PC-9 (cell line): ENCODE results near the gene HES4. TPM values are rescaled to one million over a fixed set of nuclear protein-coding genes. Genes with fewer than 3 reads are reported as not detected.

Experiments used
- BruUV-seq: library from RNA; stranded (reverse); fragments of 400-500 nt; replicated peaks from 2 replicates; lab custom pipeline; 2021; lab: Mats Ljungman, UMichigan
- CTCF ChIA-PET: fragments of 300-600 bp; sonication (Branson Sonifier 250); formaldehyde crosslinking; loops from one replicate; lab custom pipeline; 2022; ENCODE audit warnings: antibody characterized with exemption; lab: Charles Lee
- POLR2A ChIA-PET: fragments of 300-600 bp; sonication (Branson Sonifier 250); formaldehyde crosslinking; loops from one replicate; lab custom pipeline; 2022; ENCODE audit warnings: antibody characterized with exemption; ENCODE audit not compliant: unreplicated experiment; lab: Charles Lee
- DNase-seq, 2 experiments: peaks; one replicate each; pipeline versions ENCODE4 v3.0.0 to v3.0.0-alpha.2; 2015 to 2022; ENCODE audit warnings: mixed read lengths in 1 of 2
- H2AFZ ChIP-seq: fragments of 200-600 bp; sonication (generic); 2 replicates; pipeline ENCODE4 v1.8.1; 2017; ENCODE audit warnings: antibody characterized with exemption
- H3F3A ChIP-seq: fragments of 200-600 bp; sonication (generic); 2 replicates; pipeline ENCODE4 v1.8.1; 2017; ENCODE audit warnings: antibody characterized with exemption, mild to moderate bottlenecking, low read depth; ENCODE audit not compliant: insufficient read depth
- H3K27ac ChIP-seq: fragments of 200-600 bp; sonication (generic); 2 replicates; pipeline ENCODE4 v1.6.1; 2016; ENCODE audit warnings: mixed run types
- H3K27me3 ChIP-seq: fragments of 200-600 bp; sonication (generic); 2 replicates; pipeline ENCODE4 v1.6.1; 2016; ENCODE audit warnings: low read depth, mixed run types; ENCODE audit not compliant: insufficient read depth
- H3K36me3 ChIP-seq: fragments of 200-600 bp; sonication (generic); 2 replicates; pipeline ENCODE4 v1.6.1; 2016; ENCODE audit warnings: low read depth, mixed run types
- H3K4me1 ChIP-seq: fragments of 200-600 bp; sonication (generic); replicated peaks from 2 replicates; pipeline ENCODE4 v1.6.1; 2016; ENCODE audit warnings: mixed run types; ENCODE audit not compliant: insufficient read depth
- H3K4me2 ChIP-seq: fragments of 200-600 bp; sonication (generic); 2 replicates; pipeline ENCODE4 v1.6.1; 2017; ENCODE audit warnings: mixed run types
- H3K4me3 ChIP-seq: fragments of 200-600 bp; sonication (generic); 2 replicates; pipeline ENCODE4 v1.6.1; 2016; ENCODE audit warnings: mixed run types
- H3K79me2 ChIP-seq: fragments of 200-600 bp; sonication (generic); 2 replicates; pipeline ENCODE4 v1.6.1; 2017; ENCODE audit warnings: low read depth, mixed run types
- H3K9me2 ChIP-seq: fragments of 200-600 bp; sonication (generic); 2 replicates; pipeline ENCODE4 v1.8.1; 2017; ENCODE audit warnings: mild to moderate bottlenecking; ENCODE audit not compliant: insufficient read depth
- H3K9me3 ChIP-seq: fragments of 200-600 bp; sonication (generic); 2 replicates; pipeline ENCODE4 v1.8.1; 2016; ENCODE audit warnings: low read depth; ENCODE audit not compliant: insufficient read depth
- H4K20me1 ChIP-seq: fragments of 200-600 bp; sonication (generic); 2 replicates; pipeline ENCODE4 v1.8.1; 2017; ENCODE audit not compliant: insufficient read depth
- EZH2 ChIP-seq: fragments of 200-600 bp; sonication (generic); IDR thresholded peaks from 2 replicates; pipeline ENCODE4 v1.8.0; 2017; ENCODE audit warnings: antibody characterized with exemption, low read depth
- intact Hi-C: fragments of 100-400 bp; cut with micrococcal nuclease; formaldehyde crosslinking; loops from one replicate; pipeline ENCODE4 v1.10.0; 2022; ENCODE audit not compliant: unreplicated experiment
- total RNA-seq: library from RNA; stranded (reverse); gene quantifications from 2 replicates; pipeline ENCODE4 v1.2.3, GENCODE V29; 2021
- TF ChIP-seq, protein P1 (sequence below): fragments of 200-600 bp; sonication (generic); conservative IDR thresholded peaks from 2 replicates; pipeline ENCODE4 v1.6.1; 2017; ENCODE audit warnings: mixed run types, antibody characterized with exemption, mild to moderate bottlenecking, moderate library complexity

HES4 gene
- total RNA-seq, 1 experiment from 2014 or later: 19.2 TPM

DNA sequence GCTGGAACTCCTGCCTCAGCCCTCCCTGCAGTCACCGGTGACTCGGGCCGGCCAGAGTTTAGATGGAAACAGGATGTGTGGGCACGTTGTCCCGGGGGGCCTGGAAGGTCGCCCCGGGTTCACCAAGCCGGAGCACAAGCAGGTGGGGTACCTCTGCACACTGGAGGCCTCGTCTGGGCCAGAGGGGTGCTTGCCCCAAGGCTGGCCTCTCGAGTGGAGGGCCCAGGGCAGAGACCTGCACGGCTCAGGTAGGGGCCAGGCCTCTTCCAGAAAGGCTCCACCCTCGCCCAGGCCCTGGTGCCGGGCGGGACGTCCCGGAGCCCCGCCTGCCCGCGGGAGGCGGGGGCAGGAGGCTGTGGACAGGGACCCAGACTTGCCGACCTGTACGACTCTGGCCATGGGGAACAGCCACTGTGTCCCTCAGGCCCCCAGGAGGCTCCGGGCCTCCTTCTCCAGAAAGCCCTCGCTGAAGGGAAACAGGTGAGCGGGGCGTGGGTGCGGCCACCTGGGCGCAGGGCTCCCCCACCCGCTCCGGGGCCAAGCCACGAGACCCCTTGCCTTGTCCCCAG lies 33.7 kb downstream of the HES4 start, which contains the start of gene PLEKHN1:
TSS of gene PLEKHN1 (plus strand) at position 348 of the 569 bp plus-strand sequence. CDS start at position 398, 50 bp downstream.
- Histone ChIP-seq H3K79me2 (peaks cover 4% of the 10 kb centered on the region; the same call in 1 of the 2 replicates), H4K20me1 (no peaks in the 10 kb centered on the region), H3K27me3 (no peaks in the 10 kb centered on the region), H3K9me2 (no peaks in the 10 kb centered on the region), H3F3A (peaks cover 37% of the 10 kb centered on the region; the same call in 1 of the 2 replicates), H3K4me1 (peaks cover 14% of the 10 kb centered on the region), H3K27ac (peak within 1 kb of the TSS; percentile 99), H3K4me3 (peak within 1 kb of the TSS; percentile 83), H3K36me3 (no peaks in the 10 kb centered on the region), H3K4me2 (peak within 1 kb of the TSS; percentile 81), H2AFZ (peak within 1 kb of the TSS; percentile 77), H3K9me3 (no peaks in the 10 kb centered on the region)
- CTCF ChIA-PET: interaction anchor here (0.6 to 1.0 kb wide), 2 partner anchors 382 to 954 kb away, joined by 3 read pairs; no protein-coding TSS in a partner anchor
- POLR2A ChIA-PET: interaction anchor here (0.6 to 0.7 kb wide), 2 partner anchors 43 to 108 kb away, joined by 3 to 4 read pairs; partner anchors contain the start of gene RNF223
- BruUV-seq: TSS peak; percentile 84
- TF ChIP-seq, protein P1, sequence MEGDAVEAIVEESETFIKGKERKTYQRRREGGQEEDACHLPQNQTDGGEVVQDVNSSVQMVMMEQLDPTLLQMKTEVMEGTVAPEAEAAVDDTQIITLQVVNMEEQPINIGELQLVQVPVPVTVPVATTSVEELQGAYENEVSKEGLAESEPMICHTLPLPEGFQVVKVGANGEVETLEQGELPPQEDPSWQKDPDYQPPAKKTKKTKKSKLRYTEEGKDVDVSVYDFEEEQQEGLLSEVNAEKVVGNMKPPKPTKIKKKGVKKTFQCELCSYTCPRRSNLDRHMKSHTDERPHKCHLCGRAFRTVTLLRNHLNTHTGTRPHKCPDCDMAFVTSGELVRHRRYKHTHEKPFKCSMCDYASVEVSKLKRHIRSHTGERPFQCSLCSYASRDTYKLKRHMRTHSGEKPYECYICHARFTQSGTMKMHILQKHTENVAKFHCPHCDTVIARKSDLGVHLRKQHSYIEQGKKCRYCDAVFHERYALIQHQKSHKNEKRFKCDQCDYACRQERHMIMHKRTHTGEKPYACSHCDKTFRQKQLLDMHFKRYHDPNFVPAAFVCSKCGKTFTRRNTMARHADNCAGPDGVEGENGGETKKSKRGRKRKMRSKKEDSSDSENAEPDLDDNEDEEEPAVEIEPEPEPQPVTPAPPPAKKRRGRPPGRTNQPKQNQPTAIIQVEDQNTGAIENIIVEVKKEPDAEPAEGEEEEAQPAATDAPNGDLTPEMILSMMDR: no peak
- no peak for TF ChIP-seq EZH2
- intact Hi-C loops: no loop called here
- DNase-seq: peak; percentile 68 to 84

DNA sequence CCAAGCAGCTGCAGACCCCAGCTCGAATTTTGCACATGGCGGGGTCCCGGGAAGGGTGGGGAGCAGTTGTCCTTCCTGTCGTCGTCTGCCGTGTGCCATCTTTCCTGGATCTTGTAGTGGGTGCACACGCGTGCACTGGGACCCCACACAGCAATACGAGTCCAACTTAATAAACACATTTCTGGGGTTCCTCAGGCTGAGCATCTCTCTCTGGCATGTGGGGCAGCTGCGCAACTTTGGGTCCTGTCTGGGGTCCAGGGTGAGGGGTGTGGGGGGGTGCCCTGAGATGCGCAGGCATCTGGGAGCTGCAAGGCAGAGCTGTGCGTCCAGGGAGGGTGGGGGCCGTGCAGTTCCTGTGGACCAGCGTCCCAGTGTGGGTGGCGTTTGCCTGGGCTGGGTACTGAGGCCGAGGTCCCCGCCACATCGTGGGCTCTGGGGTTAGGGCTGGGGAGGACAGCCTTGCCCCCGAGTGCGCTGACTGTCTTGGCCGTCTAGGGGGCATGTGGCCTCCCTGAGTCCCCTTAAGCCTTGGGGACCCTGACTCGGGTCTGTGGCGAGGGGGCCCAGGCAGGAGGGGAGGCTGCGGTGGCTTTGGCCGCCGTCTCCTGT lies 34.3 kb downstream of the HES4 start:
- Histone ChIP-seq H3K9me2 (no peaks in the 10 kb centered on the region), H3K27ac (peak overlapping the region; percentile 99), H3K4me3 (peak overlapping the region; percentile 83), H3K4me1 (peaks cover 14% of the 10 kb centered on the region), H3F3A (peaks cover 37% of the 10 kb centered on the region; the same call in 1 of the 2 replicates), H4K20me1 (no peaks in the 10 kb centered on the region), H2AFZ (peak overlapping the region; percentile 77; the same call in 1 of the 2 replicates), H3K79me2 (peaks cover 4% of the 10 kb centered on the region; the same call in 1 of the 2 replicates), H3K36me3 (no peaks in the 10 kb centered on the region), H3K4me2 (peak overlapping the region; percentile 81), H3K27me3 (no peaks in the 10 kb centered on the region), H3K9me3 (no peaks in the 10 kb centered on the region)
- no peak for DNase-seq
- ChIA-PET CTCF (no interaction called here), POLR2A (no interaction called here)
- intact Hi-C loops: no loop called here
- TF ChIP-seq, protein P1: no peak
- no TSS peak for BruUV-seq

DNA sequence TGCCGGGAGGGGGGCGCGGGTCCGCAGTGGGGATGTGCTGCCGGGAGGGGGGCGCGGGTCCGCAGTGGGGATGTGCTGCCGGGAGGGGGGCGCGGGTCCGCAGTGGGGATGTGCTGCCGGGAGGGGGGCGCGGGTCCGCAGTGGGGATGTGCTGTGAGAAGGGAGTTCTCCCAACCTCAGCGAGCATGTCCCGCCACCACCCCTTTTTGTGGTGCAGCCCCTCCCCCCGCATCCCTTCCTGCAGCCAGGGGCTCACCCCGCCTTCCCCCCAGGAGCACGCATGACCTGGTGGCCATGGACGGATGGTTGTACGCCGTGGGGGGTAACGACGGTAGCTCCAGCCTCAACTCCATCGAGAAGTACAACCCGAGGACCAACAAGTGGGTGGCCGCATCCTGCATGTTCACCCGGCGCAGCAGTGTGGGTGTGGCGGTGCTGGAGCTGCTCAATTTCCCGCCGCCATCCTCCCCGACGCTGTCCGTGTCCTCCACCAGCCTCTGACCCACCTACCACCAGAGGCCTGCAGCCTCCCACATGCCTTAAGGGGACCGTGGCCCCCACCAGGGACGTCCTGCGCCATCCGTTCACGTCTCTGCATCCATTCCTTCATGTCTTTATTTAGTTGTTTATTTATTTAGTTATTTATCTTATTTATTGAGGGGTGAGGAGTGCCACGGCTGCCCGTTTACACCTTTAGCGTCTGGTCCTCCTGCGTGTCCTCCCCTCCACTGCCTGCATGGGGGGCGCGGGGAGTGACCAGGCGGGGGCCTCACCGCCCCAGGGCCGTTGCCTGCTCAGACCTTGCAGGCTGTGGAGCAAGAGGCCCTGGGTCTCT lies 35.0 kb downstream of the HES4 start:
- Histone ChIP-seq H3K79me2 (peaks cover 4% of the 10 kb centered on the region; the same call in 1 of the 2 replicates), H3K9me3 (no peaks in the 10 kb centered on the region), H2AFZ (no peak overlapping the region), H3K4me3 (no peak overlapping the region), H3K4me1 (peaks cover 14% of the 10 kb centered on the region), H3K4me2 (no peak overlapping the region; the same call in 1 of the 2 replicates), H3K36me3 (no peaks in the 10 kb centered on the region), H4K20me1 (no peaks in the 10 kb centered on the region), H3K9me2 (no peaks in the 10 kb centered on the region), H3F3A (peaks cover 37% of the 10 kb centered on the region; the same call in 1 of the 2 replicates), H3K27me3 (no peaks in the 10 kb centered on the region), H3K27ac (no peak overlapping the region)
- DNase-seq: no peak
- intact Hi-C loops: no loop called here
- POLR2A ChIA-PET: no interaction called here
- TF ChIP-seq, protein P1: no peak
- no peak for TF ChIP-seq EZH2
- CTCF ChIA-PET: no interaction called here
- BruUV-seq: no TSS peak
